NT2/D1 (cell line): Measurements from ENCODE around the gene CDADC1.

ENCODE experiments used
- YY1 ChIP-seq: IDR thresholded peaks from 2 replicates; pipeline ENCODE4 v1.6.1; 2011; ENCODE audit not compliant: insufficient read length, insufficient read depth
- ZNF274 ChIP-seq: IDR thresholded peaks from 2 replicates; pipeline ENCODE4 v1.6.1; 2011; ENCODE audit warnings: mild to moderate bottlenecking, low read depth, low read length

DNA sequence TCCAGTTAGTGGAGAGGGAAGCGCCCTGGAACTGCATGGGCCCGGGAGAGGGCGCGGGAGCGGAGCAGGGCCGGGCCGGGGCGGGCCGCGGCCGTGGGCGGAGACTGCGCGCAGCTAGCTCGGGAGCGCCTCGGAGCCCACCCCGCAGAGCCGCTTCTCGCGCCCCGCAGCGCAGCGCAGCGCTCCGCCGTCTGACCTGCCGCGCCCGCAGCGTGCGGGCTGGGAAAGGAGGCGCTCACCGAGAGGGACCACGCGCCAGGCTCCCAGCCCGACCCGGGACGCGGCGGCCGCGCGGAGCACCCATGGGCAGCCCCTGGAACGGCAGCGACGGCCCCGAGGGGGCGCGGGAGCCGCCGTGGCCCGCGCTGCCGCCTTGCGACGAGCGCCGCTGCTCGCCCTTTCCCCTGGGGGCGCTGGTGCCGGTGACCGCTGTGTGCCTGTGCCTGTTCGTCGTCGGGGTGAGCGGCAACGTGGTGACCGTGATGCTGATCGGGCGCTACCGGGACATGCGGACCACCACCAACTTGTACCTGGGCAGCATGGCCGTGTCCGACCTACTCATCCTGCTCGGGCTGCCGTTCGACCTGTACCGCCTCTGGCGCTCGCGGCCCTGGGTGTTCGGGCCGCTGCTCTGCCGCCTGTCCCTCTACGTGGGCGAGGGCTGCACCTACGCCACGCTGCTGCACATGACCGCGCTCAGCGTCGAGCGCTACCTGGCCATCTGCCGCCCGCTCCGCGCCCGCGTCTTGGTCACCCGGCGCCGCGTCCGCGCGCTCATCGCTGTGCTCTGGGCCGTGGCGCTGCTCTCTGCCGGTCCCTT, 27.5 kb upstream of the CDADC1 start, which contains the start of gene MLNR:
- TF ChIP-seq ZNF274 (no peak), YY1 (no peak)
